Keratinocyte (primary cell): Measurements from ENCODE around the gene ATP6V0A4. TPM values are rescaled to one million over a fixed set of nuclear protein-coding genes. Genes with fewer than 3 reads are reported as not detected.

Experiments
- DNase-seq: peaks from one replicate; pipeline ENCODE4 v3.0.0-alpha.2; 2011; ENCODE audit warnings: low read depth, missing footprints, low spot score
- FAIRE-seq: peaks from 2 replicates; lab custom pipeline; 2011; peaks lifted over from hg19 to GRCh38; lab: Jason Lieb, UNC
- H2AFZ ChIP-seq: 2 replicates; pipeline ENCODE4 v1.6.0; 2012; ENCODE audit warnings: low read length, control low read depth, inconsistent platforms; ENCODE audit not compliant: control insufficient read depth
- H3K27ac ChIP-seq: 2 replicates; pipeline ENCODE4 v1.5.1; 2011; ENCODE audit warnings: low read length; ENCODE audit not compliant: control insufficient read depth, insufficient read depth
- H3K27me3 ChIP-seq: 3 replicates; pipeline ENCODE4 v1.6.0; 2011; ENCODE audit warnings: low read length; ENCODE audit not compliant: control insufficient read depth, insufficient read depth; ENCODE audit errors: extremely low read depth
- H3K36me3 ChIP-seq, 2 experiments: 2 replicates in 1 of 2; 3 replicates in 1 of 2; pipeline ENCODE4 v1.5.1; 2011; ENCODE audit warnings: low read length in 2 of 2, mild to moderate bottlenecking in 1 of 2; ENCODE audit not compliant: control insufficient read depth in 2 of 2, insufficient read depth in 2 of 2; ENCODE audit errors: extremely low read depth in 1 of 2
- H3K4me1 ChIP-seq: 3 replicates; pipeline ENCODE4 v1.5.1; 2011; ENCODE audit warnings: low read length; ENCODE audit not compliant: control insufficient read depth, insufficient read depth; ENCODE audit errors: extremely low read depth
- H3K4me2 ChIP-seq: 3 replicates; pipeline ENCODE4 v1.6.0; 2011; ENCODE audit warnings: low read depth, low read length; ENCODE audit not compliant: control insufficient read depth, insufficient read depth; ENCODE audit errors: extremely low read depth
- H3K4me3 ChIP-seq, 3 experiments: fragments of 200-600 bp in 1 of 3; sonication (generic) in 1 of 3; 2 replicates in 2 of 3; 3 replicates in 1 of 3; pipeline ENCODE4 v1.5.1; 2011 to 2016; ENCODE audit warnings: low read length in 3 of 3, mild to moderate bottlenecking in 3 of 3, control low read depth in 2 of 3, inconsistent platforms in 1 of 3, low read depth in 1 of 3, mixed read lengths in 1 of 3, mixed run types in 1 of 3, moderate library complexity in 1 of 3; ENCODE audit not compliant: control insufficient read depth in 2 of 3, insufficient read depth in 2 of 3; ENCODE audit errors: extremely low read depth in 1 of 3
- H3K79me2 ChIP-seq: 2 replicates; pipeline ENCODE4 v1.6.0; 2012; ENCODE audit warnings: low read length; ENCODE audit not compliant: control insufficient read depth, insufficient read depth
- H3K9ac ChIP-seq: 3 replicates; pipeline ENCODE4 v1.6.0; 2011; ENCODE audit warnings: low read length; ENCODE audit not compliant: control insufficient read depth, insufficient read depth; ENCODE audit errors: extremely low read depth
- H3K9me1 ChIP-seq: 3 replicates; pipeline ENCODE4 v1.6.0; 2011; ENCODE audit warnings: low read length; ENCODE audit not compliant: control insufficient read depth, insufficient read depth; ENCODE audit errors: extremely low read depth
- H3K9me3 ChIP-seq: 2 replicates; pipeline ENCODE4 v1.5.1; 2012; ENCODE audit warnings: low read depth, low read length; ENCODE audit not compliant: control insufficient read depth
- H4K20me1 ChIP-seq: 3 replicates; pipeline ENCODE4 v1.6.0; 2011; ENCODE audit warnings: low read length; ENCODE audit not compliant: control insufficient read depth, insufficient read depth; ENCODE audit errors: extremely low read depth
- EZH2 ChIP-seq: IDR thresholded peaks from one replicate; pipeline ENCODE4 v1.6.1; 2012; ENCODE audit warnings: inconsistent platforms, mild to moderate bottlenecking, low read length, moderate library complexity
- dilution Hi-C: fragments of 300-500 bp; cut with MboI; formaldehyde crosslinking; loops from one replicate; pipeline ENCODE4 v1.7.0; 2020; ENCODE audit warnings: low sequenced_read_pairs; ENCODE audit not compliant: extremely low pct_ligation_motif_present
- polyA plus RNA-seq, 5 experiments: library from polyadenylated mRNA; depleted of rRNA in 3 of 5; stranded (reverse) in 3 of 5; stranded (forward) in 1 of 5; unstranded in 1 of 5; fragments of >200 nt; gene quantifications; 1 replicate in 1 of 5; 2 replicates in 3 of 5; 3 replicates in 1 of 5; pipeline versions ENCODE4 v1.2.1 to v1.2.3, GENCODE V29; 2011 to 2012; ENCODE audit warnings: missing spikeins in 2 of 5, low read depth in 1 of 5, low replicate concordance in 1 of 5
- TF ChIP-seq, protein P1 (sequence below), 3 experiments: IDR thresholded peaks in 1 of 3; conservative IDR thresholded peaks in 1 of 3; optimal IDR thresholded peaks in 1 of 3; 2 replicates in 2 of 3; 3 replicates in 1 of 3; pipeline versions ENCODE3 to v1.5.1; 2011; ENCODE audit warnings: low read length in 3 of 3, mild to moderate bottlenecking in 3 of 3, moderate library complexity in 2 of 3, control low read depth in 1 of 3, inconsistent platforms in 1 of 3; ENCODE audit not compliant: insufficient read depth in 2 of 3; ENCODE audit errors: extremely low read depth in 1 of 3

ATP6V0A4 gene
- polyA plus RNA-seq, 1 donor (not counting 4 experiments of a cell fraction or from before 2014, with no cell fraction given): 0.34 TPM

DNA sequence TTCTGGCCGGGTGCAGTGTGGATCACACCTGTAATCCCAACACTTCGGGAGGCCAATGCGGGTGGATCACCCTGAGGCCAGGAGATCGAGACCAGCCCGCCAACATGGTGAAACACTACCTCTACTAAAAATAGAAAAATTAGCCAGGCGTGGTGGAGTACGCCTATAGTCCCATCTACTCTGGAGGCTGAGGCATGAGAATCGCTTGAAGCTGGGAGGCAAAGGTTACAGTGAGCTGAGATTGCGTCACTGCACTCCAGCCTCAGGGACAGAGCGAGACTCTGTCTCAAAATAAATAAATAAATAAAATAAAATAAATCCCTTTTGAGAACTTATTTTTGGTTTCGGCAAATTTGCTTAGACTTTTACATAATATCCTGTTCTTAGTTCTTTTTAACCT, 31.3 kb upstream of the ATP6V0A4 start:
- Histone ChIP-seq H3K9me1 (no peaks in the 10 kb centered on the region), H3K4me2 (no peak overlapping the region), H4K20me1 (no peaks in the 10 kb centered on the region), H3K36me3 (no peaks in the 10 kb centered on the region), H3K4me1 (no peaks in the 10 kb centered on the region), H3K27me3 (no peaks in the 10 kb centered on the region), H3K9ac (no peak overlapping the region), H3K79me2 (no peaks in the 10 kb centered on the region), H3K27ac (no peak overlapping the region), H3K4me3 (no peak overlapping the region), H3K9me3 (no peaks in the 10 kb centered on the region), H2AFZ (no peak overlapping the region)
- no peak for FAIRE-seq
- TF ChIP-seq EZH2: no peak
- TF ChIP-seq, protein P1, sequence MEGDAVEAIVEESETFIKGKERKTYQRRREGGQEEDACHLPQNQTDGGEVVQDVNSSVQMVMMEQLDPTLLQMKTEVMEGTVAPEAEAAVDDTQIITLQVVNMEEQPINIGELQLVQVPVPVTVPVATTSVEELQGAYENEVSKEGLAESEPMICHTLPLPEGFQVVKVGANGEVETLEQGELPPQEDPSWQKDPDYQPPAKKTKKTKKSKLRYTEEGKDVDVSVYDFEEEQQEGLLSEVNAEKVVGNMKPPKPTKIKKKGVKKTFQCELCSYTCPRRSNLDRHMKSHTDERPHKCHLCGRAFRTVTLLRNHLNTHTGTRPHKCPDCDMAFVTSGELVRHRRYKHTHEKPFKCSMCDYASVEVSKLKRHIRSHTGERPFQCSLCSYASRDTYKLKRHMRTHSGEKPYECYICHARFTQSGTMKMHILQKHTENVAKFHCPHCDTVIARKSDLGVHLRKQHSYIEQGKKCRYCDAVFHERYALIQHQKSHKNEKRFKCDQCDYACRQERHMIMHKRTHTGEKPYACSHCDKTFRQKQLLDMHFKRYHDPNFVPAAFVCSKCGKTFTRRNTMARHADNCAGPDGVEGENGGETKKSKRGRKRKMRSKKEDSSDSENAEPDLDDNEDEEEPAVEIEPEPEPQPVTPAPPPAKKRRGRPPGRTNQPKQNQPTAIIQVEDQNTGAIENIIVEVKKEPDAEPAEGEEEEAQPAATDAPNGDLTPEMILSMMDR (optimal IDR thresholded peaks at IDR 0.05 in 1 of 3, IDR thresholded peaks at IDR 0.05 in 1 of 3, conservative IDR thresholded peaks at IDR 0.05 in 1 of 3; ENCODE audit: extremely low read depth in 1 of 3, insufficient read depth in 2 of 3, low read length in 3 of 3): no peak
- DNase-seq: no peak
- dilution Hi-C loops: no loop called here

DNA sequence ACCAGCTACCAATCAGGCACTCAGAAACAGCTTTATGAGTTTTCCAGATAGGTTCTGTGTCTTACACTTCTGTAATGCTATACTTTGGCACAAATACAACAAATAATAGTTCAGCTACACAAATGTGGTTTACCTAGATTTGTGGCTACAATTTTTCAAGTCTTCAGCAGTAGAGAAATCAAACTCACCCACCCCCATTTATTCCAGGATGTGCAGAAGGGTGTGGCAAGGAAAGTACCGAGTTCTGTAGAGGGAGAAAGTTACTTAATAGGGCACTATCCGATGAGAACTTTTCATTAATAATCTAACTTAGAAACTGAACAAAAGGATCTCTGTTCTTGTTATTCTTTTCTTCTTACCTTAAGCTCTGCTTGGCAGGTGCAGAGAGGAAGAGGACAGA, 30.3 kb upstream of the ATP6V0A4 start:
- dilution Hi-C loops: no loop called here

More for the DNA sequence above, 30.3 kb upstream of the ATP6V0A4 start:
- FAIRE-seq: no peak
- no peaks in the 10 kb centered on the region for H3K4me1 ChIP-seq
- TF ChIP-seq, protein P1 (optimal IDR thresholded peaks at IDR 0.05 in 1 of 3, IDR thresholded peaks at IDR 0.05 in 1 of 3, conservative IDR thresholded peaks at IDR 0.05 in 1 of 3; ENCODE audit: extremely low read depth in 1 of 3, insufficient read depth in 2 of 3, low read length in 3 of 3): no peak
- no peak for TF ChIP-seq EZH2
- no peak for DNase-seq
- H3K9me3 ChIP-seq: no peaks in the 10 kb centered on the region
- H2AFZ ChIP-seq: no peak overlapping the region
- H4K20me1 ChIP-seq: no peaks in the 10 kb centered on the region
- no peak overlapping the region for H3K4me3 ChIP-seq
- H3K27ac ChIP-seq: no peak overlapping the region
- H3K27me3 ChIP-seq: no peaks in the 10 kb centered on the region
- no peak overlapping the region for H3K9ac ChIP-seq
- no peaks in the 10 kb centered on the region for H3K79me2 ChIP-seq
- no peaks in the 10 kb centered on the region for H3K9me1 ChIP-seq
- H3K4me2 ChIP-seq: no peak overlapping the region
- H3K36me3 ChIP-seq: no peaks in the 10 kb centered on the region
